Small intestine (tissue), 7 donors: Measurements from ENCODE around the gene TRAPPC2. TPM values are rescaled to one million over a fixed set of nuclear protein-coding genes. Genes with fewer than 3 reads are reported as not detected.
"Not testable (repeated sequence)": the region's sequence is repeated elsewhere in the genome, so short reads cannot be mapped to it uniquely, and the experiment has no call there.

ENCODE experiments used
- DNase-seq, 2 donors: peaks; one replicate each; pipeline versions ENCODE4 v3.0.0 to v3.0.0-alpha.2; 2013
- FAIRE-seq: peaks from 2 replicates; lab custom pipeline; 2012; peaks lifted over from hg19 to GRCh38; lab: Jason Lieb, UNC
- H3K27ac ChIP-seq, 3 donors: one replicate each; pipeline ENCODE4 v1.5.1; 2013; ENCODE audit warnings: low read length in 2 of 3, mild to moderate bottlenecking in 2 of 3, control low read depth in 1 of 3, inconsistent platforms in 1 of 3, low read depth in 1 of 3, moderate library complexity in 1 of 3
- H3K27me3 ChIP-seq, 3 donors: one replicate each; pipeline ENCODE4 v1.6.1; 2013; ENCODE audit warnings: low read length in 3 of 3, inconsistent platforms in 1 of 3; ENCODE audit not compliant: control insufficient read depth in 3 of 3, insufficient read depth in 3 of 3
- H3K36me3 ChIP-seq, 3 donors: one replicate each; pipeline ENCODE4 v1.6.1; 2013; ENCODE audit warnings: low read length in 3 of 3, inconsistent platforms in 1 of 3, low read depth in 1 of 3, mild to moderate bottlenecking in 1 of 3, moderate library complexity in 1 of 3; ENCODE audit not compliant: control insufficient read depth in 3 of 3, insufficient read depth in 2 of 3
- H3K4me1 ChIP-seq, 3 donors: one replicate each; pipeline ENCODE4 v1.6.1; 2013; ENCODE audit warnings: low read length in 2 of 3, inconsistent platforms in 1 of 3, low read depth in 1 of 3, mild to moderate bottlenecking in 1 of 3, moderate library complexity in 1 of 3; ENCODE audit not compliant: control insufficient read depth in 3 of 3, insufficient read depth in 2 of 3
- H3K4me3 ChIP-seq, 3 donors: one replicate each; pipeline ENCODE4 v1.5.1; 2013; ENCODE audit warnings: low read length in 3 of 3, control low read depth in 1 of 3, inconsistent platforms in 1 of 3, low read depth in 1 of 3, mild to moderate bottlenecking in 1 of 3, moderate library complexity in 1 of 3
- H3K9me3 ChIP-seq, 2 donors: one replicate each; pipeline ENCODE4 v1.6.1; 2013; ENCODE audit warnings: low read depth in 1 of 2, low read length in 1 of 2; ENCODE audit not compliant: control insufficient read depth in 2 of 2, insufficient read depth in 1 of 2
- WGBS, 3 donors: extraction: QIAGEN DNeasy Blood & Tissue Kit; methylation state at CpG; one replicate each; pipeline ENCODE4 v1.1.7; 2013; 5-methylcytosine and 5-hydroxymethylcytosine counted together
- polyA plus RNA-seq, 4 donors: library from polyadenylated mRNA; stranded (reverse) in 3 of 4; unstranded in 1 of 4; fragments of 200-250 nt in 3 of 4; fragments of 120-200 nt in 1 of 4; gene quantifications; one replicate each; pipeline versions ENCODE4 v1.2.1 to v1.2.3, GENCODE V29; 2013
- donor health status: healthy with polysubstance abuse.
- donor health status: control.
- donor health status: control.
- donor health status: Bipolar disorder and iron deficiency.
- donor health status: healthy.

The TRAPPC2 gene
- polyA plus RNA-seq, 4 donors: 6.4 to 14.5 (median 7.7) TPM

GRCh38 chrX:13669755-13670154, 64.7 kb downstream of the TRAPPC2 start:
- H3K27me3 ChIP-seq, H3K4me1 ChIP-seq, DNase-seq, H3K36me3 ChIP-seq, H3K9me3 ChIP-seq, FAIRE-seq, H3K4me3 ChIP-seq: not testable (repeated sequence)
- WGBS, 3 donors: 76 to 88% (median 86%) methylated on average over 8 of the region's 8 CpGs
- peak overlapping the region; percentile 37 to 72 (median 72) for H3K27ac ChIP-seq

GRCh38 chrX:13669246-13669737, 65.1 kb downstream of the TRAPPC2 start:
- H3K4me1 ChIP-seq: no peaks in the 10 kb centered on the region
- H3K9me3 ChIP-seq: no peaks in the 10 kb centered on the region
- FAIRE-seq (peak; percentile 30), DNase-seq (peak; percentile 87 to 91)
- WGBS, 3 donors: 6 to 20% (median 7%) methylated on average over 9 of the region's 9 CpGs
- H3K4me3 ChIP-seq: no peak overlapping the region
- H3K36me3 ChIP-seq: no peaks in the 10 kb centered on the region
- H3K27ac ChIP-seq: peak overlapping the region; percentile 37 to 72 (median 72)
- no peaks in the 10 kb centered on the region for H3K27me3 ChIP-seq

GRCh38 chrX:13667919-13668318, 66.5 kb downstream of the TRAPPC2 start:
- FAIRE-seq (no peak), DNase-seq (no peak)
- Histone ChIP-seq H3K27me3 (no peaks in the 10 kb centered on the region), H3K4me3 (no peak overlapping the region), H3K27ac (no peak overlapping the region), H3K9me3 (no peaks in the 10 kb centered on the region), H3K4me1 (no peaks in the 10 kb centered on the region), H3K36me3 (no peaks in the 10 kb centered on the region)

GRCh38 chrX:13666836-13667235, 67.6 kb downstream of the TRAPPC2 start:
- Histone ChIP-seq H3K36me3 (no peaks in the 10 kb centered on the region), H3K9me3 (no peaks in the 10 kb centered on the region), H3K27me3 (no peaks in the 10 kb centered on the region), H3K4me3 (no peak overlapping the region), H3K4me1 (no peaks in the 10 kb centered on the region), H3K27ac (no peak overlapping the region)
- 80 to 85% (median 84%) methylated on average over 3 of the region's 3 CpGs for WGBS, 3 donors
- DNase-seq: no peak
- FAIRE-seq: no peak

GRCh38 chrX:13664020-13664419, 70.4 kb downstream of the TRAPPC2 start:
- WGBS, 3 donors: 78 to 83% (median 82%) methylated on average over 3 of the region's 3 CpGs
- H3K4me1 ChIP-seq: no peaks in the 10 kb centered on the region
- H3K27ac ChIP-seq: peak overlapping the region in 1 of 3 donors; percentile 24
- H3K9me3 ChIP-seq: no peaks in the 10 kb centered on the region
- peaks cover 0 to 2% (median 2%) of the 10 kb centered on the region in 3 donors for H3K36me3 ChIP-seq
- no peak overlapping the region for H3K4me3 ChIP-seq
- DNase-seq (no peak), FAIRE-seq (no peak)
- no peaks in the 10 kb centered on the region for H3K27me3 ChIP-seq

- H3K27me3 ChIP-seq: no peaks in the 10 kb centered on the region
- WGBS, 3 donors: 46 to 81% (median 75%) methylated on average over 6 of the region's 6 CpGs
- H3K9me3 ChIP-seq: no peaks in the 10 kb centered on the region
- no peak for DNase-seq
- no peak for FAIRE-seq
- no peak overlapping the region for H3K4me3 ChIP-seq
- peaks cover 0 to 2% (median 2%) of the 10 kb centered on the region in 3 donors for H3K36me3 ChIP-seq
- no peaks in the 10 kb centered on the region for H3K4me1 ChIP-seq
- H3K27ac ChIP-seq: peak overlapping the region in 2 of 3 donors; percentile 33 to 76
These were observed 72.0 kb downstream of the TRAPPC2 start for GRCh38 chrX:13662355-13662791.

Other genes with a start within 250 kb of the TRAPPC2 start
- under 1 TPM in 2 of 4 donors, not detected in 2; 0.69 to 0.72 TPM for gene EGFL6, start 165.0 kb downstream of the TRAPPC2 start, polyA plus RNA-seq
- 1 to 10 TPM; 1.4 to 3.2 (median 1.9) TPM for gene TCEANC, start 81.5 kb downstream of the TRAPPC2 start, polyA plus RNA-seq
- 10 to 100 TPM; 16.5 to 32.4 (median 25.1) TPM for gene RAB9A, start 45.5 kb downstream of the TRAPPC2 start, polyA plus RNA-seq
- 10 to 100 TPM; 18.3 to 71.3 (median 53.6) TPM for gene OFD1, start 128 bp upstream of the TRAPPC2 start, polyA plus RNA-seq
- gene GPM6B, start 82.5 kb upstream of the TRAPPC2 start, polyA plus RNA-seq: 1 to 10 TPM in 3 of 4 donors, under 1 TPM in 1; 0.54 to 4.9 (median 2.9) TPM